Uterus (tissue), 2 donors: Measurements from ENCODE around the gene HGD.
"Not testable (repeated sequence)": the region's sequence is repeated elsewhere in the genome, so short reads cannot be mapped to it uniquely, and the experiment has no call there.

Experiments used
- POLR2A ChIP-seq, 2 donors: fragments of 450-650 bp; IDR thresholded peaks; one replicate each; pipeline ENCODE4 v1.6.1; 2016; ENCODE audit warnings: antibody characterized with exemption in 2 of 2, mild to moderate bottlenecking in 1 of 2, moderate library complexity in 1 of 2
- TF ChIP-seq, protein P1 (sequence below), 4 experiments: fragments of 200-600 bp in 2 of 4; fragments of 450-650 bp in 2 of 4; sonication (generic) in 2 of 4; IDR thresholded peaks; one replicate each; pipeline ENCODE4 v1.5.1; 2016 to 2019; ENCODE audit warnings: antibody characterized with exemption in 4 of 4, mild to moderate bottlenecking in 2 of 4, moderate library complexity in 1 of 4

DNA sequence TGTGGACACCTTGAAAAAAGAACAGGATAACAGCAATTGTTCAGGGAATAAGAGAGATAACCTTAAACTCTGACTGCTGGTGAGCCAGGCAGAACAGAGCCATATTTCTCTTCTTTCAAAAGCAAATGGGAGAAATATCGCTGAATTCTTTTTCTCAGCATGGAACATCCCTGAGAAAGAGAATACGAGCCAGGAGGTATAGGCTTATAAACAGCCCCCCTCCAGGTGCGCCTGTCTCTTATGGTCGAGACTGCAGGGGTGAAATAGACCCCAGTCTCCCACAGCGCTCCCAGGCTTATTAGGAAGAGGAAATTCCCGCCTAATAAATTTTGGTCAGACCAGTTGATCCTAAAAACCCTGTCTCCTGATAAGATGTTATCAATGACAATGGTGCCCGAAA, 4.8 kb downstream of the HGD start:
- not testable (repeated sequence) for TF ChIP-seq POLR2A (IDR thresholded peaks at IDR 0.05)
- TF ChIP-seq, protein P1, sequence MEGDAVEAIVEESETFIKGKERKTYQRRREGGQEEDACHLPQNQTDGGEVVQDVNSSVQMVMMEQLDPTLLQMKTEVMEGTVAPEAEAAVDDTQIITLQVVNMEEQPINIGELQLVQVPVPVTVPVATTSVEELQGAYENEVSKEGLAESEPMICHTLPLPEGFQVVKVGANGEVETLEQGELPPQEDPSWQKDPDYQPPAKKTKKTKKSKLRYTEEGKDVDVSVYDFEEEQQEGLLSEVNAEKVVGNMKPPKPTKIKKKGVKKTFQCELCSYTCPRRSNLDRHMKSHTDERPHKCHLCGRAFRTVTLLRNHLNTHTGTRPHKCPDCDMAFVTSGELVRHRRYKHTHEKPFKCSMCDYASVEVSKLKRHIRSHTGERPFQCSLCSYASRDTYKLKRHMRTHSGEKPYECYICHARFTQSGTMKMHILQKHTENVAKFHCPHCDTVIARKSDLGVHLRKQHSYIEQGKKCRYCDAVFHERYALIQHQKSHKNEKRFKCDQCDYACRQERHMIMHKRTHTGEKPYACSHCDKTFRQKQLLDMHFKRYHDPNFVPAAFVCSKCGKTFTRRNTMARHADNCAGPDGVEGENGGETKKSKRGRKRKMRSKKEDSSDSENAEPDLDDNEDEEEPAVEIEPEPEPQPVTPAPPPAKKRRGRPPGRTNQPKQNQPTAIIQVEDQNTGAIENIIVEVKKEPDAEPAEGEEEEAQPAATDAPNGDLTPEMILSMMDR (IDR thresholded peaks at IDR 0.05), result not testable (repeated sequence)
